NCI-H2107 (cell line): Measurements from ENCODE around the gene PTPRM.

Source experiments
- DNase-seq: peaks from one replicate; lab custom pipeline; 2025; lab: John Stamatoyannopoulos, UW

PTPRM gene

GRCh38 chr18:8175501-8176061, 608.5 kb downstream of the PTPRM start:
- DNase-seq = no peak

- no peak for DNase-seq
Observed at GRCh38 chr18:8176109-8176508, 609.0 kb downstream of the PTPRM start.

GRCh38 chr18:8176554-8176953, 609.4 kb downstream of the PTPRM start:
- DNase-seq = no peak

GRCh38 chr18:8177330-8178016, 610.4 kb downstream of the PTPRM start:
- no peak for DNase-seq

GRCh38 chr18:8186413-8186812, 619.3 kb downstream of the PTPRM start:
- DNase-seq = no peak

- no peak for DNase-seq
Observed at GRCh38 chr18:8188184-8188583, 621.1 kb downstream of the PTPRM start.

GRCh38 chr18:8190980-8191379, 623.9 kb downstream of the PTPRM start:
- DNase-seq = no peak

GRCh38 chr18:8194431-8194830, 627.3 kb downstream of the PTPRM start:
- DNase-seq = no peak

- DNase-seq = no peak
Observed at GRCh38 chr18:8196238-8196637, 629.1 kb downstream of the PTPRM start.

- no peak for DNase-seq
Observed at GRCh38 chr18:8197499-8197898, 630.4 kb downstream of the PTPRM start.

- DNase-seq = no peak
Observed at GRCh38 chr18:8207996-8208395, 640.9 kb downstream of the PTPRM start.

- DNase-seq = no peak
Observed at GRCh38 chr18:8208716-8209115, 641.6 kb downstream of the PTPRM start.

- DNase-seq = no peak
Observed at GRCh38 chr18:8212896-8213780, 646.0 kb downstream of the PTPRM start.

- DNase-seq = no peak
Observed at GRCh38 chr18:8215741-8216140, 648.6 kb downstream of the PTPRM start.

- DNase-seq = no peak
Observed at GRCh38 chr18:8217051-8217564, 650.0 kb downstream of the PTPRM start.

- DNase-seq = no peak
Observed at GRCh38 chr18:8218197-8218596, 651.1 kb downstream of the PTPRM start.

- DNase-seq = no peak
Observed at GRCh38 chr18:8221452-8221851, 654.3 kb downstream of the PTPRM start.

- DNase-seq = no peak
Observed at GRCh38 chr18:8224576-8224975, 657.5 kb downstream of the PTPRM start.

GRCh38 chr18:8229040-8229439, 661.9 kb downstream of the PTPRM start:
- DNase-seq = no peak

- no peak for DNase-seq
Observed at GRCh38 chr18:8229787-8230186, 662.7 kb downstream of the PTPRM start.

GRCh38 chr18:8231316-8231715, 664.2 kb downstream of the PTPRM start:
- no peak for DNase-seq

- DNase-seq = no peak
Observed at GRCh38 chr18:8232791-8233190, 665.7 kb downstream of the PTPRM start.

- no peak for DNase-seq
Observed at GRCh38 chr18:8235894-8236293, 668.8 kb downstream of the PTPRM start.
